Measurements from ENCODE around the gene LRP1B.

DNA sequence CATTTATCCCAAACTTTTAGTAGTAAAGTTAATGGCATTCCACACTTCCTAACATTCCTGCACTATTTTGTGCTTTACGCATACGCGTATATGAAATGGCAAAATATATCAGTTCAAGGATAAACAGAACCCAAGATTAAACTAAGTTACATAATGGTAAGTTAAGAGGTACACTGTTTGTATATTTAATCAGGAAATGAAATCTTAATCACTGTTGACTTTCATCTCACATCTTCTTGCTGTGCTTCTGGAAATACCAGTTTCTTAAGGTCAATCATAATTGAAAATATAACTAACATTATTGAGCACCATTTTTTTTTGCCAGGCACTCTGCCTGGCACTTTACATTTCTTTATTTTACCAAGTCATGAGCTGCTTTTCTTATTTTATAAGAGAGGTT is 565.2 kb downstream of the LRP1B start:
- TF ChIP-seq CTCF (IDR thresholded peaks at IDR 0.05) (no peak), POLR2AphosphoS5 (IDR thresholded peaks at IDR 0.05) (no peak), POLR2A (IDR thresholded peaks at IDR 0.05) (no peak)

Measured in breast epithelium (tissue), 3 donors.